K562 (cell line): ENCODE data around the gene SKAP1. TPM values are rescaled to one million over a fixed set of nuclear protein-coding genes. Genes with fewer than 3 reads are reported as not detected.

ENCODE experiments used
- ATAC-seq: fragments of 200-7000 bp; cut with Tn5 transposase; 3 replicates; pipeline ENCODE4 v1.9.1; 2020; ENCODE audit warnings: moderate library complexity
- BruUV-seq: library from RNA; stranded (reverse); fragments of 400-500 nt; replicated peaks from 2 replicates; lab custom pipeline; 2021; lab: Mats Ljungman, UMichigan
- CTCF ChIA-PET: fragments of 300-600 bp; formaldehyde crosslinking; extraction: SDS; loops from one replicate; lab custom pipeline; 2021; ENCODE audit warnings: low intra/inter-chr PET ratio; lab: Yijun Ruan, JAX
- POLR2A ChIA-PET: fragments of 300-600, 350-650 bp; sonication (Branson Sonifier 250); formaldehyde crosslinking; extraction: SDS; loops from one replicate; lab custom pipeline; 2021; ENCODE audit warnings: antibody characterized with exemption, inconsistent platforms; lab: Yijun Ruan, JAX
- DNase-seq, 4 experiments: peaks; one replicate each; pipeline versions ENCODE4 v3.0.0 to v3.0.0-alpha.2; 2011 to 2018; ENCODE audit warnings: low spot score in 3 of 4, mixed read lengths in 3 of 4; ENCODE audit errors: extremely low read depth in 1 of 4
- FAIRE-seq: peaks from 2 replicates; lab custom pipeline; 2011; peaks lifted over from hg19 to GRCh38; lab: Jason Lieb, UNC
- H2AFZ ChIP-seq: 2 replicates; pipeline ENCODE4 v1.6.0; 2011; ENCODE audit warnings: low read depth, low read length, control low read depth, inconsistent platforms
- H3K27ac ChIP-seq: fragments of 200-600 bp; 3 replicates; pipeline ENCODE4 v1.8.0; 2011; ENCODE audit warnings: low read depth, mild to moderate bottlenecking, control low read depth, inconsistent platforms, low read length, moderate library complexity, mixed read lengths; ENCODE audit errors: extremely low read depth
- H3K27me3 ChIP-seq, 2 experiments: fragments of 300-600 bp in 1 of 2; 2 replicates in 1 of 2; 3 replicates in 1 of 2; pipeline versions ENCODE4 v1.6.0 to v1.8.0; 2011; ENCODE audit warnings: inconsistent platforms in 2 of 2, low read length in 2 of 2, mild to moderate bottlenecking in 1 of 2, mixed read lengths in 1 of 2, moderate library complexity in 1 of 2; ENCODE audit not compliant: control insufficient read depth in 2 of 2, insufficient read depth in 2 of 2
- H3K36me3 ChIP-seq: fragments of 300-600 bp; 3 replicates; pipeline ENCODE4 v1.8.0; 2011; ENCODE audit warnings: mild to moderate bottlenecking, low read length, inconsistent platforms; ENCODE audit not compliant: control insufficient read depth, insufficient read depth
- H3K4me1 ChIP-seq, 2 experiments: fragments of 200-600 bp in 1 of 2; replicated peaks in 1 of 2; 2 replicates in 1 of 2; 3 replicates in 1 of 2; pipeline versions ENCODE4 v1.5.1 to v1.8.0; 2011; ENCODE audit warnings: inconsistent platforms in 2 of 2, low read length in 2 of 2, mild to moderate bottlenecking in 1 of 2, mixed read lengths in 1 of 2, moderate library complexity in 1 of 2; ENCODE audit not compliant: control insufficient read depth in 2 of 2, insufficient read depth in 2 of 2
- H3K4me2 ChIP-seq: 2 replicates; pipeline ENCODE4 v1.6.1; 2011; ENCODE audit warnings: low read length, control low read depth, inconsistent platforms, mixed read lengths; ENCODE audit not compliant: insufficient read depth
- H3K4me3 ChIP-seq: fragments of 200-600 bp; sonication (generic), shearing (Covaris generic); 2 replicates; pipeline ENCODE4 v1.5.1; 2016; ENCODE audit warnings: control low read depth, inconsistent platforms
- H3K79me2 ChIP-seq: fragments of 200-600 bp; 3 replicates; pipeline ENCODE4 v1.8.0; 2011; ENCODE audit warnings: low read length, inconsistent platforms; ENCODE audit not compliant: control insufficient read depth, insufficient read depth
- H3K9ac ChIP-seq, 2 experiments: 2 replicates each; pipeline versions ENCODE4 v1.6.0 to v1.6.1; 2011; ENCODE audit warnings: low read depth in 2 of 2, low read length in 2 of 2, control low read depth in 1 of 2, inconsistent platforms in 1 of 2, mild to moderate bottlenecking in 1 of 2, mixed read lengths in 1 of 2; ENCODE audit not compliant: insufficient read depth in 1 of 2
- H3K9me1 ChIP-seq: one replicate; pipeline ENCODE4 v1.6.0; 2011; ENCODE audit warnings: inconsistent platforms, mild to moderate bottlenecking, low read length, moderate library complexity; ENCODE audit not compliant: control insufficient read depth, insufficient read depth
- H3K9me3 ChIP-seq: replicated peaks from 2 replicates; pipeline ENCODE4 v1.5.1; 2011; ENCODE audit warnings: low read depth, low read length, inconsistent platforms; ENCODE audit not compliant: control insufficient read depth, insufficient read depth
- H4K20me1 ChIP-seq: replicated peaks from 2 replicates; pipeline ENCODE4 v1.6.1; 2011; ENCODE audit warnings: low read length, inconsistent platforms, mixed read lengths; ENCODE audit not compliant: control insufficient read depth, insufficient read depth
- BCOR ChIP-seq: fragments of 450-650 bp; IDR thresholded peaks from 2 replicates; pipeline ENCODE4 v1.6.1; 2016
- HMGXB4 ChIP-seq: sonication (generic); formaldehyde crosslinking; IDR thresholded peaks from 2 replicates; pipeline ENCODE4 v1.8.1; 2023; ENCODE audit warnings: mild to moderate bottlenecking, missing genetic modification reagents
- WHSC1 ChIP-seq: IDR thresholded peaks from one replicate; pipeline ENCODE4 v1.6.1; 2012; ENCODE audit warnings: low read length, control low read depth, inconsistent platforms
- ZNF263 ChIP-seq: sonication (generic); formaldehyde crosslinking; IDR thresholded peaks from 2 replicates; pipeline ENCODE4 v1.8.0; 2022; ENCODE audit warnings: mild to moderate bottlenecking, missing genetic modification reagents, borderline replicate concordance
- WGBS: fragments of 100-300 bp; shearing (Covaris generic); methylation state at CpG from one replicate; pipeline ENCODE4 v1.1.6; 2016; ENCODE audit warnings: low coverage, mixed read lengths; ENCODE audit not compliant: insufficient coverage; ENCODE audit errors: missing lambda C conversion rate; 5-methylcytosine and 5-hydroxymethylcytosine counted together
- in situ Hi-C: fragments of 300-500 bp; cut with MboI; formaldehyde crosslinking; loops from 4 replicates; pipeline ENCODE4 v1.15.0; 2018; ENCODE audit warnings: inconsistent platforms, mixed read lengths
- intact Hi-C: fragments of 100-400 bp; cut with micrococcal nuclease; formaldehyde crosslinking; loops from 2 replicates; pipeline ENCODE4 v1.14.2; 2022
- polyA plus RNA-seq, 8 experiments: library from polyadenylated mRNA; depleted of rRNA in 4 of 8; stranded (reverse) in 5 of 8; unstranded in 3 of 8; fragments of >200 nt; fragmentation: Nextera tagmentation in 2 of 8; fragmentation: Illumina TruSeq in 1 of 8; extraction: Ambion mirVana in 2 of 8; extraction: Trizol in 1 of 8; gene quantifications; 2 replicates each; pipeline versions ENCODE4 v1.2.1 to v1.2.3, GENCODE V29; 2011 to 2014; ENCODE audit warnings: inconsistent platforms in 1 of 8, missing spikeins in 1 of 8
- total RNA-seq, 7 experiments: library from RNA; depleted of rRNA in 6 of 7; stranded (reverse); fragments of >200 nt in 6 of 7; fragmentation: Illumina TruSeq in 2 of 7; extraction: Trizol in 2 of 7; gene quantifications; 2 replicates each; pipeline versions ENCODE4 v1.2.1 to v1.2.3, GENCODE V29; 2011 to 2021; ENCODE audit warnings: low replicate concordance in 1 of 7

The SKAP1 gene
- total and polyA plus RNA-seq, 9 of the 15 experiments (the other 6 are each of a cell fraction or from before 2014, with no cell fraction given): 0.06 to 0.80 (median 0.10) TPM; not detected in 4

- Histone ChIP-seq H3K9ac (peak overlapping the region; percentile 85 to 94; a peak in 3 of 4 replicates), H2AFZ (peak overlapping the region; percentile 82), H3K9me3 (0 out of 2 replicates have a peak, but pooled peaks cover 3% of the 10 kb centered on the region), H3K27me3 (no peaks in the 10 kb centered on the region), H4K20me1 (no peaks in the 10 kb centered on the region), H3K27ac (peak overlapping the region; percentile 76), H3K4me1 (peaks cover 0 to 18% of the 10 kb centered on the region in 2 experiments; a peak in 3 of 5 replicates), H3K9me1 (no peaks in the 10 kb centered on the region), H3K4me2 (peak overlapping the region; percentile 94), H3K4me3 (peak overlapping the region; percentile 68), H3K36me3 (peaks cover 6% of the 10 kb centered on the region; the same call in 1 of the 3 replicates), H3K79me2 (peaks cover 31% of the 10 kb centered on the region)
- DNase-seq (no peak), ATAC-seq (no peak), FAIRE-seq (no peak)
- BruUV-seq: no TSS peak
- in situ Hi-C loops: no loop called here
- intact Hi-C loops: no loop called here
- 21% methylated on average over 13 of the region's 13 CpGs for WGBS
- ChIA-PET POLR2A (interaction anchor here (0.8 to 2.5 kb wide), 7 partner anchors 11 to 80 kb away, joined by 3 to 19 read pairs (median 4); no protein-coding TSS in a partner anchor), CTCF (no interaction called here)
- TF ChIP-seq BCOR: peak; percentile 44; the same call in 1 of the 2 replicates
- 0 out of 2 replicates have a peak, but pooled peaks have one; percentile 4 for TF ChIP-seq HMGXB4 (CRISPR knock-in tag)
- TF ChIP-seq WHSC1: no peak
- TF ChIP-seq ZNF263 (CRISPR knock-in tag): 0 out of 2 replicates have a peak, but pooled peaks have one; percentile 10
Measured at GRCh38 chr17:48106802-48107136, 323.2 kb downstream of the SKAP1 start.
